Psoas muscle (tissue), 8 donors: ENCODE measurements around the gene OXNAD1. TPM values are rescaled to one million over a fixed set of nuclear protein-coding genes. Genes with fewer than 3 reads are reported as not detected.

Experiments
- ATAC-seq, 4 donors: fragments of 200-7000 bp; cut with Tn5 transposase; one replicate each; pipeline ENCODE4 v1.9.1; 2020; ENCODE audit warnings: moderate library complexity in 3 of 4, mild to moderate bottlenecking in 2 of 4
- DNase-seq, 2 donors: peaks; one replicate each; pipeline ENCODE4 v3.0.0-alpha.2; 2020
- H3K27ac ChIP-seq: fragments of 200-600 bp; one replicate; pipeline ENCODE4 v1.8.0; 2022
- H3K27me3 ChIP-seq, 3 donors: fragments of 200-600 bp in 1 of 3; one replicate each; pipeline versions ENCODE4 v1.6.1 to v1.8.0; 2013 to 2022; ENCODE audit warnings: low read length in 2 of 3, mild to moderate bottlenecking in 2 of 3, moderate library complexity in 1 of 3; ENCODE audit not compliant: insufficient read depth in 3 of 3
- H3K36me3 ChIP-seq, 2 donors: fragments of 200-600 bp in 1 of 2; one replicate each; pipeline versions ENCODE4 v1.6.1 to v1.8.0; 2013 to 2022; ENCODE audit warnings: low read depth in 1 of 2, mild to moderate bottlenecking in 1 of 2, moderate library complexity in 1 of 2; ENCODE audit not compliant: insufficient read depth in 1 of 2
- H3K4me1 ChIP-seq: fragments of 200-600 bp; one replicate; pipeline ENCODE4 v1.8.0; 2022
- H3K4me3 ChIP-seq: fragments of 200-600 bp; one replicate; pipeline ENCODE4 v1.8.0; 2022; ENCODE audit warnings: mild to moderate bottlenecking
- H3K9me3 ChIP-seq: fragments of 200-600 bp; one replicate; pipeline ENCODE4 v1.8.0; 2022
- WGBS, 3 donors: extraction: QIAGEN DNeasy Blood & Tissue Kit; methylation state at CpG; one replicate each; pipeline versions ENCODE4 v1.1.6 to v1.1.7; 2013; 5-methylcytosine and 5-hydroxymethylcytosine counted together
- intact Hi-C, 2 donors: fragments of 100-400 bp; cut with DNase I; formaldehyde crosslinking; loops; one replicate each; pipeline versions ENCODE4 v1.11.0 to v1.14.2; 2022
- polyA plus RNA-seq, 3 donors: library from polyadenylated mRNA; stranded (reverse); fragments of 200-250 nt; gene quantifications; one replicate each; pipeline ENCODE4 v1.2.3, GENCODE V29; 2013
- total RNA-seq, 4 donors: library from RNA; stranded (reverse); fragmentation: NEBNext Ultra II Directional in 2 of 4; extraction: Animal tissue kit (Norgen Biotek cat#: 25700) in 2 of 4; gene quantifications; one replicate each; pipeline versions ENCODE4 v1.2.1 to v1.2.4, GENCODE V29; 2021 to 2023
- TF ChIP-seq, protein P1 (sequence below): fragments of 200-600 bp; IDR thresholded peaks from one replicate; pipeline ENCODE4 v1.8.0; 2022; ENCODE audit warnings: antibody characterized with exemption
- donor health status: healthy with polysubstance abuse.
- donor health status: DM: no; HTN: no; CAD: no; lungs with moderate emphysema.
- donor health status: Bipolar disorder and iron deficiency.
- donor health status: healthy.
- donor health status: DM: yes; HTN: yes; CAD: no.
- donor health status: DM: no; HTN: no; CAD: no.
- donor health status: DM: no; HTN: no; CAD: no.
- donor health status: DM: yes; HTN: yes; CAD: no.

The OXNAD1 gene
- total and polyA plus RNA-seq, 7 donors, result 5.4 to 24.4 (median 10.4) TPM

DNA sequence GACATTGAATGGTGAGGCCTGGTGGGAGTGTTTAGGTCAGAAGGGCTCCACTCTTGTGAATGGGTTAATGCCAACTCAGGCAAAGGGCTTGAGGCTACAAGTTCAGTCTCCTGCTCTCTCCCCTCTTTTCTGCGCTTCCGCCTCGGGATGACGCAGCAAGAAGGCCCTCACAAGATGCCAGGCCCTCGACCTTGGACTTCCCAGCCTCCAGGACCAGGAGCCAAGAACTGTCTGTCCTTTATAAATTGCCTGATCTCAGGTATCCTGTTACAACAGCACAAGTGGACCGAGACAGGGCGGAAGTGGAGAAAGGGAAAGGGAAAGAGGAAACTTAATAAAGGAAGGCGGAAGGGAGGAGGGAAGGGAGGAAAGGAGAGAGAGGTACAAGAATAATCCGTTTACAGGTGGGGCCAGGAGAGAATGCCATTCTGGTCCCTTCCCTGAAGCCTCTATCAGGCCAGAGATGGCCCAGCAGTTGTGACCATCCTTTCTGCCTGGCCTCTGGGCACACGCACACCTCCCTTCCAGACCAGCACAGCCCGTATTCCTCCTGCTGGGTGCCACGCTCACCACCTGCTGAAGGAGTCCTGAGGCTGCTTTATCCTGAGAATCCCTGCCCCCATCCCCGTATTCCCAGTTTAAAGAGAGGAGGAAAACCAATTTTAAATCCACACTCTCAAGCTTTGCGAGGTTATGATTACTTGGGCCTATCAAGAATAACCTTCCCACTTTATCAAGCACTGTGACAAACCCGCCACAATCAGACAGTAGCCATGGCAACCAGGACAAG, 64.2 kb downstream of the OXNAD1 start:
- TF ChIP-seq, protein P1, sequence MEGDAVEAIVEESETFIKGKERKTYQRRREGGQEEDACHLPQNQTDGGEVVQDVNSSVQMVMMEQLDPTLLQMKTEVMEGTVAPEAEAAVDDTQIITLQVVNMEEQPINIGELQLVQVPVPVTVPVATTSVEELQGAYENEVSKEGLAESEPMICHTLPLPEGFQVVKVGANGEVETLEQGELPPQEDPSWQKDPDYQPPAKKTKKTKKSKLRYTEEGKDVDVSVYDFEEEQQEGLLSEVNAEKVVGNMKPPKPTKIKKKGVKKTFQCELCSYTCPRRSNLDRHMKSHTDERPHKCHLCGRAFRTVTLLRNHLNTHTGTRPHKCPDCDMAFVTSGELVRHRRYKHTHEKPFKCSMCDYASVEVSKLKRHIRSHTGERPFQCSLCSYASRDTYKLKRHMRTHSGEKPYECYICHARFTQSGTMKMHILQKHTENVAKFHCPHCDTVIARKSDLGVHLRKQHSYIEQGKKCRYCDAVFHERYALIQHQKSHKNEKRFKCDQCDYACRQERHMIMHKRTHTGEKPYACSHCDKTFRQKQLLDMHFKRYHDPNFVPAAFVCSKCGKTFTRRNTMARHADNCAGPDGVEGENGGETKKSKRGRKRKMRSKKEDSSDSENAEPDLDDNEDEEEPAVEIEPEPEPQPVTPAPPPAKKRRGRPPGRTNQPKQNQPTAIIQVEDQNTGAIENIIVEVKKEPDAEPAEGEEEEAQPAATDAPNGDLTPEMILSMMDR, result no peak
- H3K27ac ChIP-seq, result peak overlapping the region; percentile 70
- H3K9me3 ChIP-seq, result no peaks in the 10 kb centered on the region
- intact Hi-C loops, result no loop called here
- no peak overlapping the region for H3K4me3 ChIP-seq
- peak; percentile 75 to 94 (median 86) for ATAC-seq
- H3K4me1 ChIP-seq, result peaks cover 7% of the 10 kb centered on the region
- H3K36me3 ChIP-seq, result peaks cover 6 to 27% of the 10 kb centered on the region in 2 donors
- H3K27me3 ChIP-seq, result no peaks in the 10 kb centered on the region
- peak in 1 of 2 donors; percentile 77 for DNase-seq
- WGBS, 3 donors, result 51 to 80% (median 65%) methylated on average over 15 of the region's 15 CpGs

DNA sequence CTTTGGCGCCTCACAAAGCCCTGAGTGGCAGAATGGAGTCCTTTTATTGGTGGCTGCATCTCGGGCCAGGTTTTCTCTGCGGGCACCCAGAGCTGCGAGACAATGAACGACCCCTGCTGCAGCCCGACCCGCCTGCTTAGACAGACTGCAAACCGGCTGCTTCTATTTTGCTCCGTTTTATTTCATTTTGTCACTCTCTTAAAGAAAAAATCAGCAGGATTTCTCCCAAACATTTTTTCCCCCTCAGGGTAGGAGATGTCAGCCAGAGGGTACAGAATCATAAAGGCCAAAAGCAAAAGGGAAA, 64.8 kb downstream of the OXNAD1 start:
- WGBS, 3 donors, result 80 to 89% (median 83%) methylated on average over 9 of the region's 9 CpGs
- Histone ChIP-seq H3K27me3 (no peaks in the 10 kb centered on the region), H3K36me3 (peaks cover 6 to 25% of the 10 kb centered on the region in 2 donors), H3K4me1 (peaks cover 6% of the 10 kb centered on the region), H3K9me3 (no peaks in the 10 kb centered on the region), H3K4me3 (no peak overlapping the region), H3K27ac (peak overlapping the region; percentile 70)
- intact Hi-C loops, result no loop called here
- DNase-seq (no peak), ATAC-seq (no peak)
- TF ChIP-seq, protein P1, result no peak

DNA sequence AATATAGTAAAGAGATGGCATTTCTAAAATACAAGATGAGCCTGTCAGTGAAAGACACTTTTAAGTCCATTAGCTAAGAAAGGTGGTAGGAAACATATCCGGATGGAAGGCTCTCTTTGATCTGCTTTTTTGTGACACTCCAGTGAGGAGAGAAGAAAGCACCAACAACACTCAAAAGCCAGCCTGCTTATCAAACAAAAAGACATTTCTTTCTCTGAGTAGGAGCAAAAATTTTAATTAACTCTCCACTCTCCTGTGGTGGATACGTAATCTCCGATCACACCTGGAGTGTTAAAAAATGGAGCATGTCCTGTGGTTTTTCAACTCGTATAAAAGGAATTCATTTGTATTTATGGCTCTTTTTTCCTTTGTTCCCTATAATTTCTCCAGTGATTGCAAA, 65.3 kb downstream of the OXNAD1 start:
- ATAC-seq, result no peak

DNA sequence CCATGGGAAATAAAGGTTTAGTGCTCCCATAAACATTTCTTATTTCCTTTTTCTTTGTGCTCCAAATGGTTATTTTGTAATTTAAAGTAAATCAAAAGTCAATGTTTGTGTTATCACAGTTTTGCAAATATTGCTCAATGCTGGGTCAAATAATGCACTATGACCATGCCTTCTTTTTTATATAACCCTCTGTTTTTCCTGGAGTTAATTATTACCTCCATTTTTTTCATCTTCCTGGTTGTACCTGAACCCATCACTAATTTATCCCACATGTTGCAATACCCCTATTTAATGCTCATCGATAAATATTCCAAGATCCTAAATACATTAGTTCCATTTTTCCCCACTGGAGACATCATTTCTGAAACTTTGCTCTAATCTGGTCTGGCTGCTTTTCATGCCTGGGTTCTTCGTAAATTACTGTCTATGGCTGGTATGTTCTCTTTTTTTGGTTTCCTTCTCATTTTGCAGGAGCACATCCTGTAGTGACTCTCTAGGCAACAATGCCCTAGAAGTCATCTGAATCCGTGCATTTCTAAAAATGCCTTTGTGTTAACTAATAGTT, 66.4 kb downstream of the OXNAD1 start:
- DNase-seq (no peak), ATAC-seq (no peak)
- H3K9me3 ChIP-seq, result no peaks in the 10 kb centered on the region
- intact Hi-C loops, result no loop called here
- no peak overlapping the region for H3K27ac ChIP-seq
- no peaks in the 10 kb centered on the region for H3K27me3 ChIP-seq
- TF ChIP-seq, protein P1, result no peak
- no peak overlapping the region for H3K4me3 ChIP-seq
- H3K36me3 ChIP-seq, result peaks cover 6 to 13% of the 10 kb centered on the region in 2 donors
- WGBS, 3 donors, result 96 to 99% (median 98%) methylated on average over 3 of the region's 3 CpGs
- H3K4me1 ChIP-seq, result peaks cover 3% of the 10 kb centered on the region

More for the DNA sequence above, 65.3 kb downstream of the OXNAD1 start:
- peaks cover 3% of the 10 kb centered on the region for H3K4me1 ChIP-seq
- intact Hi-C loops, result no loop called here
- H3K4me3 ChIP-seq, result no peak overlapping the region
- no peak overlapping the region for H3K27ac ChIP-seq
- DNase-seq, result no peak
- H3K9me3 ChIP-seq, result no peaks in the 10 kb centered on the region
- H3K27me3 ChIP-seq, result no peaks in the 10 kb centered on the region
- WGBS, 3 donors, result 92 to 95% (median 94%) methylated on average over 4 of the region's 4 CpGs
- TF ChIP-seq, protein P1, result no peak
- H3K36me3 ChIP-seq, result peaks cover 6 to 19% of the 10 kb centered on the region in 2 donors
